ENCODE data around the gene USP46. TPM values are rescaled to one million over a fixed set of nuclear protein-coding genes. Genes with fewer than 3 reads are reported as not detected.

USP46 gene
- total RNA-seq, 6 donors from 2014 or later: 4.2 to 14.0 (median 8.2) TPM

GRCh38 chr4:52684896-52685295, 25.8 kb upstream of the USP46 start:
- Histone ChIP-seq H3K4me3 (no peak overlapping the region), H3K27ac (no peak overlapping the region), H3K27me3 (no peaks in the 10 kb centered on the region), H3K4me1 (no peaks in the 10 kb centered on the region), H3K36me3 (no peaks in the 10 kb centered on the region), H3K9me3 (no peaks in the 10 kb centered on the region)
- WGBS, 2 donors: 64 to 77% methylated on average over 1 of the region's 1 CpG
- ATAC-seq (ENCODE audit: low FRiP score in 2 of 2): no peak
- DNase-seq: no peak
- TF ChIP-seq, protein P1, sequence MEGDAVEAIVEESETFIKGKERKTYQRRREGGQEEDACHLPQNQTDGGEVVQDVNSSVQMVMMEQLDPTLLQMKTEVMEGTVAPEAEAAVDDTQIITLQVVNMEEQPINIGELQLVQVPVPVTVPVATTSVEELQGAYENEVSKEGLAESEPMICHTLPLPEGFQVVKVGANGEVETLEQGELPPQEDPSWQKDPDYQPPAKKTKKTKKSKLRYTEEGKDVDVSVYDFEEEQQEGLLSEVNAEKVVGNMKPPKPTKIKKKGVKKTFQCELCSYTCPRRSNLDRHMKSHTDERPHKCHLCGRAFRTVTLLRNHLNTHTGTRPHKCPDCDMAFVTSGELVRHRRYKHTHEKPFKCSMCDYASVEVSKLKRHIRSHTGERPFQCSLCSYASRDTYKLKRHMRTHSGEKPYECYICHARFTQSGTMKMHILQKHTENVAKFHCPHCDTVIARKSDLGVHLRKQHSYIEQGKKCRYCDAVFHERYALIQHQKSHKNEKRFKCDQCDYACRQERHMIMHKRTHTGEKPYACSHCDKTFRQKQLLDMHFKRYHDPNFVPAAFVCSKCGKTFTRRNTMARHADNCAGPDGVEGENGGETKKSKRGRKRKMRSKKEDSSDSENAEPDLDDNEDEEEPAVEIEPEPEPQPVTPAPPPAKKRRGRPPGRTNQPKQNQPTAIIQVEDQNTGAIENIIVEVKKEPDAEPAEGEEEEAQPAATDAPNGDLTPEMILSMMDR (IDR thresholded peaks at IDR 0.05): no peak
- no peak for TF ChIP-seq POLR2AphosphoS5 (IDR thresholded peaks at IDR 0.05)
- TF ChIP-seq POLR2A (IDR thresholded peaks at IDR 0.05): no peak
- no peak for TF ChIP-seq EP300 (IDR thresholded peaks at IDR 0.05)

DNA sequence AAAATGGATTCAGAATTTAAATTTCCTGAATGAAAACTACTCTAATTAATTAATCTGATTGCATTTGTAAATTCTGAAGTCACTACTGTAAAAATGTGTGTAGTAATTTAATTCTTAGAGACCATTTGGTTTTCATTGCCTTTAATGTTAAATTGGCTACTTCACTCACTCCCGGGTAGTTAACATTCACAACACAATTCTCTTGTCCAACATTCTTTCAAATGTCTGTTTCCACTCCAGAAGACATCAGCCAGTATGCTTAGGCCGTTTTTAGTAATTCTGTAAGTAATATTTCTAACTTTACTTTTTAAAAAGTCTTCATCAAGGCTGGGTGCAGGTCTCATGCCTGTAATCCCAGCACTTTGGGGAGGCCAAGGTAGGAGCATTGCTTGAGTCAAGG, 21.3 kb upstream of the USP46 start:
- no peak for ATAC-seq (ENCODE audit: low FRiP score in 2 of 2)
- TF ChIP-seq POLR2A (IDR thresholded peaks at IDR 0.05) (no peak), POLR2AphosphoS5 (IDR thresholded peaks at IDR 0.05) (no peak), EP300 (IDR thresholded peaks at IDR 0.05) (no peak)
- TF ChIP-seq, protein P1 (IDR thresholded peaks at IDR 0.05): no peak
- H3K27ac ChIP-seq: no peak overlapping the region
- H3K36me3 ChIP-seq: no peaks in the 10 kb centered on the region
- no peaks in the 10 kb centered on the region for H3K9me3 ChIP-seq
- H3K27me3 ChIP-seq: no peaks in the 10 kb centered on the region
- H3K4me1 ChIP-seq: no peaks in the 10 kb centered on the region
- DNase-seq: no peak
- 73 to 78% methylated on average over 2 of the region's 2 CpGs for WGBS, 2 donors
- H3K4me3 ChIP-seq: no peak overlapping the region

DNA sequence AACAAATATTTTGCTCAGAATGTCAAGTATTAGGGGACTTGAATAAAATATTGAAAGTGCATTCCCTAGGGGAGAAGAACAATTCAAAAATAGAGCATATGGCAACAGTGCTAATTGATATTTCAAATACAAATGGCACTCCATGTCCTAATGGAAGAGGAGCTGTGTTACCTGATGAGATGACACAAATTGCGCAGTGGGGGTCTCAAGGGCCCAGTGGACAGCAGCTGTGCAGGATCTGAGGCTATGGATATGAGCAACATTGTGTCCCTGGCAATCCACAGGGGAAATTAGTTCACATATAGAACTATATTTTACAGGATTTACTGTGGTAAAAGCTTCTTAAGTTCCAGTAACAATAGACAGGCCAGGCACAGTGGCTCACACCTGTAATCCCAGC, 17.4 kb upstream of the USP46 start:
- no peak for ATAC-seq (ENCODE audit: low FRiP score in 2 of 2)
- H3K9me3 ChIP-seq: no peaks in the 10 kb centered on the region
- no peaks in the 10 kb centered on the region for H3K4me1 ChIP-seq
- TF ChIP-seq POLR2A (IDR thresholded peaks at IDR 0.05): no peak
- no peak overlapping the region for H3K27ac ChIP-seq
- no peaks in the 10 kb centered on the region for H3K36me3 ChIP-seq
- 91 to 94% methylated on average over 1 of the region's 1 CpG for WGBS, 2 donors
- no peak for DNase-seq
- H3K27me3 ChIP-seq: no peaks in the 10 kb centered on the region
- no peak overlapping the region for H3K4me3 ChIP-seq

DNA sequence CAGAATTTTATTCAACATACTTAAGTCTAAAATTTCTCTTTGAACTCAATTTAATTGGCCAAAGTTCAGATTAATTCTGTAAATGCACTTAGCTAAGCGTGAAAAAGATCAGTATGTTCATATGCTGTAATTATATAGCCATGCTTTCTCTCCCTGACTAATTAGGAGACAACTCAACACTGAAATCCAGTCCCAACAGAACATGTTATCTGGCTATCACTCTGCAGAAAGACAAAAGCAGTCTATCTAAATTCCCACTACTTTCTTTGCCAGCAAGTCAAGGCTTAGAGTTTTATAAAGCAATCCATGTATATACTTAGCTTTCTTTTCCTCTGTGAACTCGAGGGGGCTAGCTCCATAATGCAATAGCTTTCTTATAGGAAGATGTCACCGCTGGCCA, 16.0 kb upstream of the USP46 start:
- Histone ChIP-seq H3K4me1 (no peaks in the 10 kb centered on the region), H3K36me3 (no peaks in the 10 kb centered on the region), H3K4me3 (no peak overlapping the region), H3K27ac (no peak overlapping the region), H3K9me3 (no peaks in the 10 kb centered on the region), H3K27me3 (no peaks in the 10 kb centered on the region)
- DNase-seq: no peak
- 78 to 86% methylated on average over 3 of the region's 3 CpGs for WGBS, 2 donors
- no peak for ATAC-seq (ENCODE audit: low FRiP score in 2 of 2)
- TF ChIP-seq POLR2AphosphoS5 (IDR thresholded peaks at IDR 0.05) (no peak), EP300 (IDR thresholded peaks at IDR 0.05) (no peak), POLR2A (IDR thresholded peaks at IDR 0.05) (no peak)
- TF ChIP-seq, protein P1 (IDR thresholded peaks at IDR 0.05): no peak

DNA sequence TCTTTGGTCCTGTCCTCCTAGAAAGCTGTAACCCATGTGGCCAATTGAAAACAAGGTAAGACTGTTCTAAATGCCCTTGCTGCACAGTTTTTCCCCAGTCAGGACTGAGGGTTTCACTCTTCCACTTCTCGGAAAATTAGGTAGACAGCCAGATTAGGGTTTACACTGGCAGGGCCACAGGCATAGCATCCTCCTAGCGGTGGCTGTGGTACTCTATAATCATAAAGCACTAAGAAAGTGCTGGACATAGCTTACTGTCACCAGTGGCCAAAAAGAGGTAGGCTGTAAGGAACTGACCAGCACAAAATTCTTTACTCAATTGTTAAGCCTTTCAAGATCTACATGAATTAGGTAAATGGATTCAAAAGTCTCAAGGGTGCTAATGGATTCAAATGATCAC, 11.6 kb upstream of the USP46 start:
- H3K9me3 ChIP-seq: no peaks in the 10 kb centered on the region
- DNase-seq (no peak), ATAC-seq (ENCODE audit: low FRiP score in 2 of 2) (no peak)
- no peak overlapping the region for H3K4me3 ChIP-seq
- WGBS, 2 donors: 90 to 97% methylated on average over 2 of the region's 2 CpGs
- H3K4me1 ChIP-seq: no peaks in the 10 kb centered on the region
- no peaks in the 10 kb centered on the region for H3K27me3 ChIP-seq
- no peak overlapping the region for H3K27ac ChIP-seq
- TF ChIP-seq POLR2AphosphoS5 (IDR thresholded peaks at IDR 0.05): no peak
- TF ChIP-seq POLR2A (IDR thresholded peaks at IDR 0.05): no peak
- TF ChIP-seq EP300 (IDR thresholded peaks at IDR 0.05): no peak
- TF ChIP-seq, protein P1 (IDR thresholded peaks at IDR 0.05): no peak
- H3K36me3 ChIP-seq: no peaks in the 10 kb centered on the region
